Measurements from ENCODE around the gene NEGR1. TPM values are rescaled to one million over a fixed set of nuclear protein-coding genes. Genes with fewer than 3 reads are reported as not detected.

The NEGR1 gene
- total RNA-seq, 1 donor from 2014 or later, result 2.4 TPM

DNA sequence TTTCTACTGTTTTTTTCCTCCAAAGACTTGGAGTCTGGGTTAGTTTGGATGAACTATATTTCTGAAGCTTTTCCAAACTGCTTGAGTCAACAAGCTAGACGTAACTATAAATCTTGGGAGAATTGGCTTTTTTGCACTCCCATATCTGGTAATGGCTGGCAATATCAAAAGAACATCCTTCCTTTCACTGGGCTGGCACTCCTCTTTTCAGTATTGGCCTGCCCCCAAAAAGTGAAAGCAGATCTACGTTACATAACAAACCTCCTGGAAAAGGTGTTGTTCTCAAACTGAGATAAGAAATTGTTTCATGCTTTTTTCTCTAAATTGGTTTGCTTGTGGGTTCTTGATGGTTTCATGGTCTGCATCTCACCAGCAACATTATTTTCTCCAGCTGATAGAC lies 499.3 kb downstream of the NEGR1 start:
- H3K4me1 Mint-ChIP-seq, result no peaks in the 10 kb centered on the region
- no peak overlapping the region for H3K4me3 Mint-ChIP-seq
- DNase-seq (ENCODE audit: low spot score in 2 of 2, unreplicated experiment in 2 of 2), result no peak
- no peaks in the 10 kb centered on the region for H3K36me3 Mint-ChIP-seq
- H3K27me3 Mint-ChIP-seq (ENCODE audit: low read depth), result no peaks in the 10 kb centered on the region
- TF ChIP-seq, protein P1, sequence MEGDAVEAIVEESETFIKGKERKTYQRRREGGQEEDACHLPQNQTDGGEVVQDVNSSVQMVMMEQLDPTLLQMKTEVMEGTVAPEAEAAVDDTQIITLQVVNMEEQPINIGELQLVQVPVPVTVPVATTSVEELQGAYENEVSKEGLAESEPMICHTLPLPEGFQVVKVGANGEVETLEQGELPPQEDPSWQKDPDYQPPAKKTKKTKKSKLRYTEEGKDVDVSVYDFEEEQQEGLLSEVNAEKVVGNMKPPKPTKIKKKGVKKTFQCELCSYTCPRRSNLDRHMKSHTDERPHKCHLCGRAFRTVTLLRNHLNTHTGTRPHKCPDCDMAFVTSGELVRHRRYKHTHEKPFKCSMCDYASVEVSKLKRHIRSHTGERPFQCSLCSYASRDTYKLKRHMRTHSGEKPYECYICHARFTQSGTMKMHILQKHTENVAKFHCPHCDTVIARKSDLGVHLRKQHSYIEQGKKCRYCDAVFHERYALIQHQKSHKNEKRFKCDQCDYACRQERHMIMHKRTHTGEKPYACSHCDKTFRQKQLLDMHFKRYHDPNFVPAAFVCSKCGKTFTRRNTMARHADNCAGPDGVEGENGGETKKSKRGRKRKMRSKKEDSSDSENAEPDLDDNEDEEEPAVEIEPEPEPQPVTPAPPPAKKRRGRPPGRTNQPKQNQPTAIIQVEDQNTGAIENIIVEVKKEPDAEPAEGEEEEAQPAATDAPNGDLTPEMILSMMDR (IDR thresholded peaks at IDR 0.05; ENCODE audit: unreplicated experiment), result no peak
- H3K9me3 Mint-ChIP-seq, result no peaks in the 10 kb centered on the region
- H3K27ac Mint-ChIP-seq, result no peak overlapping the region

DNA sequence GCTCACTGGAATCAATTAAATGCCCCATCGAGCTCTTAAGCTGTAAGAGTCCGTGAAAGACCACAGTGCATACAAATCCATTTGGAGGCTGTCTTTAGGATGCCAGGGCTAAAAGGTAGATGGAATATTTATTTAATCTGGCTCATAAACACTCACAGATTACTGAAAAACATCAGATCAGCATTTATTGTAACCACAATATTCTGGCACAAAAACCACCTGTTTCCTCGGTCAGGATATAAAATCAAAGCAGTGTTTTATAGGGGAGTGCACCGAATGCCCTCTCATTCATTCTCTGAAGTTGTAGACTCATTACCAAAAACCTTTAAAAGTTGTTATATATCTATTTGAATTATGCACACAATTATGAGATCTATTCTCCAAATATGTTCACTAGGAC lies 500.9 kb downstream of the NEGR1 start:
- TF ChIP-seq, protein P1 (IDR thresholded peaks at IDR 0.05; ENCODE audit: unreplicated experiment), result no peak
- H3K9me3 Mint-ChIP-seq, result no peaks in the 10 kb centered on the region
- H3K4me3 Mint-ChIP-seq, result no peak overlapping the region
- H3K4me1 Mint-ChIP-seq, result no peaks in the 10 kb centered on the region
- no peak for DNase-seq (ENCODE audit: low spot score in 2 of 2, unreplicated experiment in 2 of 2)
- no peak overlapping the region for H3K27ac Mint-ChIP-seq
- no peaks in the 10 kb centered on the region for H3K36me3 Mint-ChIP-seq
- H3K27me3 Mint-ChIP-seq (ENCODE audit: low read depth), result no peaks in the 10 kb centered on the region

DNA sequence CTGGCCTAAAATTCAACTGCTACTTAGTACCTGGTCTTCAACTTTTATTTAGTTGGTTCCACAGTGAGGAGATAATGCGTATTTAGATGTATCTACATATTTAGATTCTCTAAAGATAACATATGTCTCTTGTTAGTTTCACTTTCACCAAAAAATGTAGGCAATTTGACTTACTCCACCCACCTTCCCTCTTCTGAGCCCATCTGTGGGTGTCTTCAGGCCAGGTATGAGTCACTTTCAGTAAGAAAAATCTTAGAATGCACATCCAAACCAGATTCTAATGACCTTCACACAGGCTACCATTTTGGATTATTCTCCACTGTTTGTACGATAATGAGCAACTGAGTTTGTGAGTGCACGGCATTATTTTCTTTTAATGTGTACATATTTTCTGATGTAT lies 501.7 kb downstream of the NEGR1 start:
- Mint-ChIP-seq H3K27ac (no peak overlapping the region), H3K9me3 (no peaks in the 10 kb centered on the region), H3K4me1 (no peaks in the 10 kb centered on the region), H3K27me3 (ENCODE audit: low read depth) (no peaks in the 10 kb centered on the region), H3K4me3 (no peak overlapping the region), H3K36me3 (no peaks in the 10 kb centered on the region)
- DNase-seq (ENCODE audit: low spot score in 2 of 2, unreplicated experiment in 2 of 2), result no peak
- TF ChIP-seq, protein P1 (IDR thresholded peaks at IDR 0.05; ENCODE audit: unreplicated experiment), result no peak

DNA sequence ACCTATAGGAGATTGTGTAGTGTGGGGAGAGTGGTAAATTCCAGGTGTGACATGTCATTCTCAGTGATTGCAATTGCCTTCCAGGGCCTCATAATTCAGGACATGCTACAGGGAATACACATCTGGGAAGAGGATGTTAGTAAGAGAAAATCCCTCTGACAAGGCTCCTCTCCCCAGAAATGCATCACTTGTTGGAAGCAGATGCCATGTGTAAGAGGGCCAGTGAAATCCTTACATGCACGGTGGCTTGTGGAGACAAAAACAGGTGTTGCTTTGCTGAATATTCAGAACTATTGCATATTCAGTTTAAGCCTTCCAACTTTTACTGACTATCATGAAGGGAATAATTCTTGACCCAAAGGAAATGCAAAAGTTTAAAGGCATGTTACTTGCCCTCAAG lies 503.4 kb downstream of the NEGR1 start:
- no peak overlapping the region for H3K27ac Mint-ChIP-seq
- H3K4me3 Mint-ChIP-seq, result no peak overlapping the region
- H3K36me3 Mint-ChIP-seq, result no peaks in the 10 kb centered on the region
- TF ChIP-seq, protein P1 (IDR thresholded peaks at IDR 0.05; ENCODE audit: unreplicated experiment), result no peak
- DNase-seq (ENCODE audit: low spot score in 2 of 2, unreplicated experiment in 2 of 2), result no peak
- H3K27me3 Mint-ChIP-seq (ENCODE audit: low read depth), result no peaks in the 10 kb centered on the region
- no peaks in the 10 kb centered on the region for H3K9me3 Mint-ChIP-seq
- no peaks in the 10 kb centered on the region for H3K4me1 Mint-ChIP-seq

DNA sequence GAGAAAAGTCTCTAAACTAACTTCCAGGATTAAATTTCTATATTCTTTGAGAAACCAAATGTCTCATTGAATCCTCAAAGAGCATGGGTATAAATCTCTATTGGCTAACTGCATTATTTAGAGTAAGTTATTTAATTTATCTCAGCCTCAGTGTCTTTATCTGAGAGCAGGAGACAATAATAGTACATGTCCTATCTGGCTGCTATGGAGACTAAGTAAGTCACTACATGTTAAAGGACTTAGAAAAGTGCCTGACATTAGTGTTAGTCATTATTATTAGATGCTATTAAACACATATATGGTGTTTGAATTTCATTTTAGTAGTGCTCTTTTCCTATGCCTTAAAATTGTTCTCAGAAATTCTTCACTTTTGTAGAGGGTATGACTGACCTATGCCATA lies 505.2 kb downstream of the NEGR1 start:
- Mint-ChIP-seq H3K27ac (no peak overlapping the region), H3K27me3 (ENCODE audit: low read depth) (no peaks in the 10 kb centered on the region), H3K36me3 (no peaks in the 10 kb centered on the region), H3K9me3 (no peaks in the 10 kb centered on the region), H3K4me1 (no peaks in the 10 kb centered on the region), H3K4me3 (no peak overlapping the region)
- TF ChIP-seq, protein P1 (IDR thresholded peaks at IDR 0.05; ENCODE audit: unreplicated experiment), result no peak
- DNase-seq (ENCODE audit: low spot score in 2 of 2, unreplicated experiment in 2 of 2), result no peak

DNA sequence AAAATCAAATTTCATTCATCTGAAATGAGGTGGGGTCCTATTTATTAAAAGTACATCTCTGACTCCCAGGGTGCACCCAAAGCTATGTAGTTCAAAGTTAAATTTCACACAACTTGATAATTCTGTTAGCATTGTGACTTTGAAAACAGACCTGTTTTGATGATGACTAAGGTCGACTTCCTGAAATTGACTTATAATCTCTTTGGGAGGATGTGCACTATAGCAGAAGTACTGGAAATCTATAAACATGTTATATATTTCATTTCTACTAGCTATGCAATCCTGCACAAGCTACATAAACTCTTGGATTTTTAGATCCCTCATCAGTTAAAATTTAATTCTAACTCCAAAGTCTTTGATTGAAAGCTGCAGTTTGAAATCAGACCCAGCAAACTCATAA lies 507.6 kb downstream of the NEGR1 start:
- TF ChIP-seq, protein P1 (IDR thresholded peaks at IDR 0.05; ENCODE audit: unreplicated experiment), result no peak
- Mint-ChIP-seq H3K4me1 (no peaks in the 10 kb centered on the region), H3K36me3 (no peaks in the 10 kb centered on the region), H3K27ac (no peak overlapping the region), H3K27me3 (ENCODE audit: low read depth) (no peaks in the 10 kb centered on the region), H3K9me3 (peaks cover 3% of the 10 kb centered on the region), H3K4me3 (no peak overlapping the region)
- no peak for DNase-seq (ENCODE audit: low spot score in 2 of 2, unreplicated experiment in 2 of 2)
